WTC11 (cell line): Measurements from ENCODE around the gene BGN.

Source experiments
- FOXJ3 ChIP-seq: sonication (generic); formaldehyde crosslinking; IDR thresholded peaks from 2 replicates; pipeline ENCODE4 v1.9.0; 2021; ENCODE audit warnings: missing genetic modification reagents, mild to moderate bottlenecking, borderline replicate concordance
- ZNF671 ChIP-seq: fragments of 250-450 bp; sonication (Bioruptor Pico); IDR thresholded peaks from 2 replicates; pipeline ENCODE4 v1.8.0; 2021; ENCODE audit warnings: mild to moderate bottlenecking
- TF ChIP-seq, protein P1 (sequence below): fragments of 200-600 bp; IDR thresholded peaks from 2 replicates; pipeline ENCODE4 v1.8.0; 2022; ENCODE audit warnings: antibody characterized with exemption
- TF ChIP-seq, protein P2 (sequence below): sonication (generic); formaldehyde crosslinking; IDR thresholded peaks from 2 replicates; pipeline ENCODE4 v1.8.0; 2022; ENCODE audit warnings: mild to moderate bottlenecking, missing genetic modification reagents

DNA sequence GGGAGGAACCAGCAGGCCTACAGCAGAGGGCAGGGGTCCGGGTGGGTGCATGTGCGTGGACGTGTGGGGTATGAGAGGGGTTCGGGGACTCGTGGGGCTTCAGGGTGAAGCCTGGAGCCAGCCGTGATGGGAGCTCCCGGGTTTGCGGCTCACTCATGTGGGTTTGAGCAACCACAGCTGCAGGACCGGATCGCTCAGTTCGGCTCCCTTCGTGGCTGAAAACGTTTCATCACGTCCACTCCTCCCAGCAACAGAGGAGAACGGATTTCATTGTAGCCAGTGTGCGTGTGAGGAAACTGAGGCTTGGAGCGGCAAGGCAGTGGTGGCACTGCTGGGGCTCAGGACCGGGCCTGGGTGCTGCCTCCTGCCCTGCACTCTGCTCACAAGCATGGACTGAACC lies 10.6 kb downstream of the BGN start:
- TF ChIP-seq, protein P1, sequence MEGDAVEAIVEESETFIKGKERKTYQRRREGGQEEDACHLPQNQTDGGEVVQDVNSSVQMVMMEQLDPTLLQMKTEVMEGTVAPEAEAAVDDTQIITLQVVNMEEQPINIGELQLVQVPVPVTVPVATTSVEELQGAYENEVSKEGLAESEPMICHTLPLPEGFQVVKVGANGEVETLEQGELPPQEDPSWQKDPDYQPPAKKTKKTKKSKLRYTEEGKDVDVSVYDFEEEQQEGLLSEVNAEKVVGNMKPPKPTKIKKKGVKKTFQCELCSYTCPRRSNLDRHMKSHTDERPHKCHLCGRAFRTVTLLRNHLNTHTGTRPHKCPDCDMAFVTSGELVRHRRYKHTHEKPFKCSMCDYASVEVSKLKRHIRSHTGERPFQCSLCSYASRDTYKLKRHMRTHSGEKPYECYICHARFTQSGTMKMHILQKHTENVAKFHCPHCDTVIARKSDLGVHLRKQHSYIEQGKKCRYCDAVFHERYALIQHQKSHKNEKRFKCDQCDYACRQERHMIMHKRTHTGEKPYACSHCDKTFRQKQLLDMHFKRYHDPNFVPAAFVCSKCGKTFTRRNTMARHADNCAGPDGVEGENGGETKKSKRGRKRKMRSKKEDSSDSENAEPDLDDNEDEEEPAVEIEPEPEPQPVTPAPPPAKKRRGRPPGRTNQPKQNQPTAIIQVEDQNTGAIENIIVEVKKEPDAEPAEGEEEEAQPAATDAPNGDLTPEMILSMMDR: no peak
- TF ChIP-seq FOXJ3: no peak
- TF ChIP-seq, protein P2, sequence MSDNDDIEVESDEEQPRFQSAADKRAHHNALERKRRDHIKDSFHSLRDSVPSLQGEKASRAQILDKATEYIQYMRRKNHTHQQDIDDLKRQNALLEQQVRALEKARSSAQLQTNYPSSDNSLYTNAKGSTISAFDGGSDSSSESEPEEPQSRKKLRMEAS (CRISPR knock-in tag): no peak
- TF ChIP-seq ZNF671: no peak
